Esophagus squamous epithelium (tissue), 5 donors: Measurements from ENCODE around the gene MDFIC2. TPM values are rescaled to one million over a fixed set of nuclear protein-coding genes. Genes with fewer than 3 reads are reported as not detected.

ENCODE experiments used
- DNase-seq: peaks from one replicate; lab custom pipeline; 2025; lab: John Stamatoyannopoulos, UW
- H3K27ac ChIP-seq, 4 donors: fragments of 200-600 bp; sonication (generic); one replicate each; pipeline ENCODE4 v1.5.1; 2016 to 2019; ENCODE audit warnings: mild to moderate bottlenecking in 1 of 4
- H3K27me3 ChIP-seq, 4 donors: fragments of 200-600 bp; sonication (generic); 1 replicate in 3 of 4; 2 replicates in 1 of 4; pipeline versions ENCODE4 v1.5.1 to v1.6.0; 2017 to 2021; ENCODE audit warnings: antibody characterized with exemption in 1 of 4
- H3K36me3 ChIP-seq, 3 donors: fragments of 200-600 bp; sonication (generic); one replicate each; pipeline ENCODE4 v1.5.1; 2016 to 2019
- H3K4me1 ChIP-seq, 3 donors: fragments of 200-600 bp; sonication (generic); one replicate each; pipeline ENCODE4 v1.5.1; 2017 to 2019
- H3K4me3 ChIP-seq, 4 donors: fragments of 200-600 bp; sonication (generic); 1 replicate in 3 of 4; 2 replicates in 1 of 4; pipeline ENCODE4 v1.5.1; 2016 to 2019; ENCODE audit warnings: mild to moderate bottlenecking in 2 of 4, moderate library complexity in 1 of 4
- H3K9me3 ChIP-seq, 3 donors: fragments of 200-600 bp; sonication (generic); one replicate each; pipeline ENCODE4 v1.5.1; 2016 to 2019
- CTCF ChIP-seq, 6 experiments: fragments of 450-650 bp in 4 of 6; fragments of 200-600 bp in 2 of 6; sonication (generic) in 2 of 6; IDR thresholded peaks; one replicate each; pipeline ENCODE4 v1.5.1; 2016 to 2019; ENCODE audit warnings: antibody characterized with exemption in 6 of 6, mild to moderate bottlenecking in 4 of 6, moderate library complexity in 4 of 6
- POLR2A ChIP-seq, 4 donors: fragments of 450-650 bp; IDR thresholded peaks; one replicate each; pipeline ENCODE4 v1.6.1; 2017; ENCODE audit warnings: antibody characterized with exemption in 4 of 4, mild to moderate bottlenecking in 4 of 4, moderate library complexity in 3 of 4
- WGBS, 2 donors: methylation state at CpG; one replicate each; pipeline ENCODE4 v1.1.5; 2018; 5-methylcytosine and 5-hydroxymethylcytosine counted together
- intact Hi-C: fragments of 100-400 bp; cut with DNase I; formaldehyde crosslinking; loops from one replicate; pipeline ENCODE4 v1.15.0; 2022
- total RNA-seq, 4 donors: library from RNA; depleted of rRNA; stranded (reverse); fragments of >200 nt; gene quantifications; one replicate each; pipeline ENCODE4 v1.1.0, GENCODE V29; 2016
- donor health status: DM: yes; HTN: yes; CAD: no.

The MDFIC2 gene
- total RNA-seq, 4 donors from 2014 or later: not detected

GRCh38 chr3:70277304-70277703 is 35.1 kb downstream of the MDFIC2 start:
- DNase-seq: no peak
- intact Hi-C loops: no loop called here
- no peak overlapping the region for H3K27ac ChIP-seq
- no peak overlapping the region for H3K4me3 ChIP-seq
- no peaks in the 10 kb centered on the region for H3K27me3 ChIP-seq
- no peaks in the 10 kb centered on the region for H3K4me1 ChIP-seq
- TF ChIP-seq CTCF (IDR thresholded peaks at IDR 0.05): no peak
- TF ChIP-seq POLR2A (IDR thresholded peaks at IDR 0.05): no peak
- H3K9me3 ChIP-seq: no peaks in the 10 kb centered on the region
- WGBS, 2 donors: 43 to 64% methylated on average over 6 of the region's 6 CpGs
- H3K36me3 ChIP-seq: no peaks in the 10 kb centered on the region

- intact Hi-C loops: no loop called here
- Histone ChIP-seq H3K9me3 (no peaks in the 10 kb centered on the region), H3K4me1 (no peaks in the 10 kb centered on the region), H3K4me3 (no peak overlapping the region), H3K27ac (no peak overlapping the region), H3K27me3 (no peaks in the 10 kb centered on the region), H3K36me3 (no peaks in the 10 kb centered on the region)
- DNase-seq: no peak
- TF ChIP-seq CTCF (IDR thresholded peaks at IDR 0.05) (no peak), POLR2A (IDR thresholded peaks at IDR 0.05) (no peak)
- 61 to 69% methylated on average over 4 of the region's 4 CpGs for WGBS, 2 donors
Observed at GRCh38 chr3:70276901-70277300, 35.5 kb downstream of the MDFIC2 start.

- no peak overlapping the region for H3K4me3 ChIP-seq
- H3K27me3 ChIP-seq: no peaks in the 10 kb centered on the region
- H3K27ac ChIP-seq: no peak overlapping the region
- no peak for DNase-seq
- H3K36me3 ChIP-seq: no peaks in the 10 kb centered on the region
- no peaks in the 10 kb centered on the region for H3K4me1 ChIP-seq
- intact Hi-C loops: no loop called here
- H3K9me3 ChIP-seq: no peaks in the 10 kb centered on the region
- TF ChIP-seq POLR2A (IDR thresholded peaks at IDR 0.05) (no peak), CTCF (IDR thresholded peaks at IDR 0.05) (no peak)
Observed at GRCh38 chr3:70273492-70273891, 38.9 kb downstream of the MDFIC2 start.

- Histone ChIP-seq H3K27me3 (no peaks in the 10 kb centered on the region), H3K27ac (no peak overlapping the region), H3K36me3 (no peaks in the 10 kb centered on the region), H3K4me3 (no peak overlapping the region), H3K4me1 (no peaks in the 10 kb centered on the region), H3K9me3 (no peaks in the 10 kb centered on the region)
- intact Hi-C loops: no loop called here
- TF ChIP-seq POLR2A (IDR thresholded peaks at IDR 0.05) (no peak), CTCF (IDR thresholded peaks at IDR 0.05) (no peak)
- 60 to 68% methylated on average over 5 of the region's 5 CpGs for WGBS, 2 donors
- DNase-seq: no peak
Observed at GRCh38 chr3:70272798-70273197, 39.6 kb downstream of the MDFIC2 start.

- Histone ChIP-seq H3K4me3 (no peak overlapping the region), H3K27ac (no peak overlapping the region), H3K36me3 (no peaks in the 10 kb centered on the region), H3K9me3 (no peaks in the 10 kb centered on the region), H3K4me1 (no peaks in the 10 kb centered on the region), H3K27me3 (no peaks in the 10 kb centered on the region)
- intact Hi-C loops: no loop called here
- TF ChIP-seq POLR2A (IDR thresholded peaks at IDR 0.05): no peak
- TF ChIP-seq CTCF (IDR thresholded peaks at IDR 0.05): no peak
- DNase-seq: no peak
- 54 to 67% methylated on average over 3 of the region's 3 CpGs for WGBS, 2 donors
Observed at GRCh38 chr3:70264122-70264780, 48.2 kb downstream of the MDFIC2 start.
